GM12878 (cell line): ENCODE results near the gene LDLRAD4. TPM values are rescaled to one million over a fixed set of nuclear protein-coding genes. Genes with fewer than 3 reads are reported as not detected.

Experiments
- ATAC-seq: fragments of 200-7000 bp; cut with Tn5 transposase; 3 replicates; pipeline ENCODE4 v1.9.1; 2020; ENCODE audit warnings: mild to moderate bottlenecking, moderate library complexity
- BruUV-seq: library from RNA; stranded (reverse); fragments of 400-500 nt; replicated peaks from 2 replicates; lab custom pipeline; 2021; lab: Mats Ljungman, UMichigan
- CTCF ChIA-PET: fragments of 300-600 bp; sonication (Branson Sonifier 250); formaldehyde crosslinking; extraction: SDS; loops from one replicate; lab custom pipeline; 2021; ENCODE audit warnings: inconsistent platforms; lab: Yijun Ruan, JAX
- POLR2A ChIA-PET: fragments of 350-600 bp; formaldehyde crosslinking; extraction: SDS; loops from one replicate; lab custom pipeline; 2021; ENCODE audit warnings: inconsistent platforms; lab: Charles Lee
- RAD21 ChIA-PET: fragments of 300-600 bp; sonication (Branson Sonifier 250); formaldehyde crosslinking; loops from one replicate; lab custom pipeline; 2023; ENCODE audit warnings: antibody characterized with exemption; ENCODE audit not compliant: unreplicated experiment; lab: Charles Lee
- SMC1A ChIA-PET: fragments of 300-600 bp; sonication (Branson Sonifier 250); formaldehyde crosslinking; loops from one replicate; lab custom pipeline; 2023; ENCODE audit not compliant: unreplicated experiment, uncharacterized antibody; lab: Charles Lee
- DNase-seq: peaks from one replicate; pipeline ENCODE4 v3.0.0-alpha.2; 2011; ENCODE audit warnings: low read depth, low spot score
- FAIRE-seq: peaks from 3 replicates; lab custom pipeline; 2011; peaks lifted over from hg19 to GRCh38; lab: Jason Lieb, UNC
- H2AFZ ChIP-seq: 2 replicates; pipeline ENCODE4 v1.6.0; 2011; ENCODE audit warnings: low read depth, low read length, control low read depth; ENCODE audit not compliant: control insufficient read depth
- H3K27ac ChIP-seq: 2 replicates; pipeline ENCODE4 v1.5.1; 2011; ENCODE audit warnings: control low read depth; ENCODE audit not compliant: control insufficient read depth, insufficient read depth
- H3K27me3 ChIP-seq, 2 experiments: replicated peaks in 1 of 2; 2 replicates each; pipeline versions ENCODE4 v1.6.0 to v1.6.1; 2011; ENCODE audit warnings: low read length in 1 of 2; ENCODE audit not compliant: control insufficient read depth in 2 of 2, insufficient read depth in 2 of 2
- H3K36me3 ChIP-seq, 2 experiments: 2 replicates each; pipeline ENCODE4 v1.5.1; 2011; ENCODE audit warnings: low read length in 1 of 2; ENCODE audit not compliant: control insufficient read depth in 2 of 2, insufficient read depth in 2 of 2
- H3K4me1 ChIP-seq: 2 replicates; pipeline ENCODE4 v1.6.1; 2011; ENCODE audit warnings: mild to moderate bottlenecking, low read length, moderate library complexity, mixed read lengths; ENCODE audit not compliant: control insufficient read depth, insufficient read depth
- H3K4me2 ChIP-seq: 2 replicates; pipeline ENCODE4 v1.6.0; 2011; ENCODE audit warnings: control low read depth; ENCODE audit not compliant: control insufficient read depth, insufficient read depth
- H3K4me3 ChIP-seq: fragments of 200-600 bp; sonication (generic); 2 replicates; pipeline ENCODE4 v1.5.1; 2016
- H3K79me2 ChIP-seq: 2 replicates; pipeline ENCODE4 v1.6.0; 2011; ENCODE audit warnings: low read length; ENCODE audit not compliant: control insufficient read depth, insufficient read depth
- H3K9ac ChIP-seq: 2 replicates; pipeline ENCODE4 v1.8.0; 2011; ENCODE audit warnings: low read length, control low read depth, mixed read lengths; ENCODE audit not compliant: control insufficient read depth, insufficient read depth
- H3K9me3 ChIP-seq: replicated peaks from 3 replicates; pipeline ENCODE4 v1.5.1; 2011; ENCODE audit warnings: mild to moderate bottlenecking, low read length; ENCODE audit not compliant: control insufficient read depth, insufficient read depth
- H4K20me1 ChIP-seq: 2 replicates; pipeline ENCODE4 v1.6.0; 2011; ENCODE audit not compliant: control insufficient read depth, insufficient read depth
- PRDM15 ChIP-seq: fragments of 450-650 bp; formaldehyde crosslinking; IDR thresholded peaks from 2 replicates; pipeline ENCODE4 v1.4.0; 2020; ENCODE audit warnings: mild to moderate bottlenecking, moderate library complexity
- RUNX3 ChIP-seq: IDR thresholded peaks from 2 replicates; pipeline ENCODE4 v1.6.1; 2012; ENCODE audit warnings: low read length, inconsistent platforms
- SMAD5 ChIP-seq: IDR thresholded peaks from 2 replicates; pipeline ENCODE4 v1.6.1; 2016; ENCODE audit warnings: antibody characterized with exemption, low read depth
- SREBF2 ChIP-seq: IDR thresholded peaks from 2 replicates; pipeline ENCODE4 v1.6.1; 2012; ENCODE audit warnings: mild to moderate bottlenecking, low read length
- TCF7 ChIP-seq: IDR thresholded peaks from 2 replicates; pipeline ENCODE4 v1.6.1; 2014; ENCODE audit warnings: antibody characterized with exemption, borderline replicate concordance
- ZSCAN29 ChIP-seq: fragments of 450-650 bp; IDR thresholded peaks from 2 replicates; pipeline ENCODE4 v1.6.1; 2017; ENCODE audit warnings: mild to moderate bottlenecking, moderate library complexity
- WGBS: methylation state at CpG from one replicate; pipeline ENCODE4 v1.1.6; 2016; ENCODE audit warnings: low lambda C conversion rate; ENCODE audit not compliant: insufficient replicate concordance, insufficient coverage; ENCODE audit errors: missing lambda C conversion rate; 5-methylcytosine and 5-hydroxymethylcytosine counted together
- in situ Hi-C: fragments of 300-500 bp; cut with MboI; formaldehyde crosslinking; loops from 9 replicates; pipeline ENCODE4 v1.14.3; 2018; ENCODE audit warnings: mixed read lengths
- intact Hi-C: fragments of 100-400 bp; cut with micrococcal nuclease; formaldehyde crosslinking; loops from one replicate; pipeline ENCODE4 v1.14.2; 2022; ENCODE audit not compliant: unreplicated experiment
- polyA plus RNA-seq, 11 experiments: library from polyadenylated mRNA; depleted of rRNA in 4 of 11; unstranded in 6 of 11; stranded (reverse) in 5 of 11; fragments of >200 nt; fragmentation: Nextera tagmentation in 4 of 11; fragmentation: Illumina TruSeq in 1 of 11; extraction: Ambion mirVana in 4 of 11; extraction: Trizol in 1 of 11; gene quantifications; 1 replicate in 1 of 11; 2 replicates in 10 of 11; pipeline versions ENCODE4 v1.2.1 to v1.2.3, GENCODE V29; 2011 to 2016; ENCODE audit warnings: inconsistent platforms in 2 of 11, missing spikeins in 2 of 11, low read depth in 1 of 11
- total RNA-seq, 4 experiments: library from RNA; depleted of rRNA in 3 of 4; stranded (reverse); fragments of >200 nt in 3 of 4; fragmentation: Illumina TruSeq in 1 of 4; extraction: Trizol in 1 of 4; gene quantifications; 2 replicates each; pipeline versions ENCODE4 v1.2.1 to v1.2.3, GENCODE V29; 2013 to 2021

LDLRAD4 gene
- total and polyA plus RNA-seq, 10 of the 15 experiments (the other 5 are each of a cell fraction or from before 2014, with no cell fraction given) = 2.7 to 16.8 (median 11.2) TPM

- ChIA-PET SMC1A (no interaction called here), POLR2A (no interaction called here), RAD21 (no interaction called here), CTCF (no interaction called here)
- Histone ChIP-seq H3K36me3 (no peaks in the 10 kb centered on the region), H3K9me3 (no peaks in the 10 kb centered on the region), H3K27ac (no peak overlapping the region), H3K4me1 (no peaks in the 10 kb centered on the region), H4K20me1 (no peaks in the 10 kb centered on the region), H3K4me2 (no peak overlapping the region), H3K79me2 (no peaks in the 10 kb centered on the region), H3K4me3 (no peak overlapping the region), H3K9ac (no peak overlapping the region), H2AFZ (no peak overlapping the region), H3K27me3 (no peaks in the 10 kb centered on the region; a peak in 1 of 4 replicates)
- no TSS peak for BruUV-seq
- DNase-seq = no peak
- 58% methylated on average over 4 of the region's 4 CpGs for WGBS
- no peak for ATAC-seq
- intact Hi-C loops = no loop called here
- in situ Hi-C loops = no loop called here
- no peak for FAIRE-seq
- no peak for TF ChIP-seq PRDM15 (CRISPR knock-in tag)
- TF ChIP-seq TCF7 = no peak
- no peak for TF ChIP-seq SREBF2
- TF ChIP-seq RUNX3 = no peak
- TF ChIP-seq SMAD5 = no peak
- TF ChIP-seq ZSCAN29 = no peak
Measured at GRCh38 chr18:13336841-13337240, 118.3 kb downstream of the LDLRAD4 start.
